Stomach (tissue), 4 donors: ENCODE data around the gene FAM89A.

Source experiments
- POLR2AphosphoS5 ChIP-seq, 3 donors: sonication (generic); formaldehyde crosslinking; IDR thresholded peaks; one replicate each; pipeline ENCODE4 v1.6.1; 2016; ENCODE audit warnings: antibody characterized with exemption in 3 of 3
- TF ChIP-seq, protein P1 (sequence below), 7 experiments: fragments of 450-650 bp in 4 of 7; fragments of 200-600 bp in 3 of 7; sonication (generic) in 3 of 7; IDR thresholded peaks; one replicate each; pipeline ENCODE4 v1.5.1; 2016 to 2019; ENCODE audit warnings: antibody characterized with exemption in 7 of 7, control low read depth in 2 of 7, mild to moderate bottlenecking in 1 of 7

GRCh38 chr1:231064418-231064817 is 24.4 kb upstream of the FAM89A start:
- TF ChIP-seq, protein P1, sequence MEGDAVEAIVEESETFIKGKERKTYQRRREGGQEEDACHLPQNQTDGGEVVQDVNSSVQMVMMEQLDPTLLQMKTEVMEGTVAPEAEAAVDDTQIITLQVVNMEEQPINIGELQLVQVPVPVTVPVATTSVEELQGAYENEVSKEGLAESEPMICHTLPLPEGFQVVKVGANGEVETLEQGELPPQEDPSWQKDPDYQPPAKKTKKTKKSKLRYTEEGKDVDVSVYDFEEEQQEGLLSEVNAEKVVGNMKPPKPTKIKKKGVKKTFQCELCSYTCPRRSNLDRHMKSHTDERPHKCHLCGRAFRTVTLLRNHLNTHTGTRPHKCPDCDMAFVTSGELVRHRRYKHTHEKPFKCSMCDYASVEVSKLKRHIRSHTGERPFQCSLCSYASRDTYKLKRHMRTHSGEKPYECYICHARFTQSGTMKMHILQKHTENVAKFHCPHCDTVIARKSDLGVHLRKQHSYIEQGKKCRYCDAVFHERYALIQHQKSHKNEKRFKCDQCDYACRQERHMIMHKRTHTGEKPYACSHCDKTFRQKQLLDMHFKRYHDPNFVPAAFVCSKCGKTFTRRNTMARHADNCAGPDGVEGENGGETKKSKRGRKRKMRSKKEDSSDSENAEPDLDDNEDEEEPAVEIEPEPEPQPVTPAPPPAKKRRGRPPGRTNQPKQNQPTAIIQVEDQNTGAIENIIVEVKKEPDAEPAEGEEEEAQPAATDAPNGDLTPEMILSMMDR (IDR thresholded peaks at IDR 0.05): no peak
- TF ChIP-seq POLR2AphosphoS5 (IDR thresholded peaks at IDR 0.05): no peak
